Fibroblast of mammary gland (primary cell): Measurements from ENCODE around the gene C1QL2.

Experiments
- DNase-seq: peaks from one replicate; pipeline ENCODE4 v3.0.0-alpha.2; 2010; ENCODE audit warnings: low read depth
- H3K4me3 ChIP-seq: 2 replicates; pipeline ENCODE4 v1.5.1; 2011; ENCODE audit warnings: low read depth, mild to moderate bottlenecking, low read length, moderate library complexity; ENCODE audit not compliant: control insufficient read depth
- TF ChIP-seq, protein P1 (sequence below): conservative IDR thresholded peaks from 2 replicates; pipeline ENCODE4 v1.5.1; 2011; ENCODE audit warnings: low read depth, low read length, inconsistent platforms; ENCODE audit not compliant: control insufficient read depth, insufficient read depth

C1QL2 gene

DNA sequence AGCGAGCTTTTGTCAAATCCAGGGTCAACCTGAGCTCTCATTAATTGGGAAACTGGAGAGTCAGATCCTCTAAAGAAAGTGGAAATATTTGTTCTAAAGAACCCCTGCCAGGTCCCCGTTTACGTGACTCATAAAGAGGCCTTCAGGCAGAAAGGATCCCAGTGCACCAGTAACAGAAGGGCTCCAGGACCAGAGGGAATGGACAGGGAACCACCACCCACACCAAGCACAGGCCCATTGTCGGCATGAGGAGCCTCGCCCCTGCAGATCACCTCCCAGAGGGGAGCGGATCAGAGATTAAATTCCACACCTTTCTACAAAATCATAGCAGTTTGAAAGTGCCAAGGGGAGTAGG lies 16.4 kb upstream of the C1QL2 start:
- H3K4me3 ChIP-seq: no peak overlapping the region
- TF ChIP-seq, protein P1, sequence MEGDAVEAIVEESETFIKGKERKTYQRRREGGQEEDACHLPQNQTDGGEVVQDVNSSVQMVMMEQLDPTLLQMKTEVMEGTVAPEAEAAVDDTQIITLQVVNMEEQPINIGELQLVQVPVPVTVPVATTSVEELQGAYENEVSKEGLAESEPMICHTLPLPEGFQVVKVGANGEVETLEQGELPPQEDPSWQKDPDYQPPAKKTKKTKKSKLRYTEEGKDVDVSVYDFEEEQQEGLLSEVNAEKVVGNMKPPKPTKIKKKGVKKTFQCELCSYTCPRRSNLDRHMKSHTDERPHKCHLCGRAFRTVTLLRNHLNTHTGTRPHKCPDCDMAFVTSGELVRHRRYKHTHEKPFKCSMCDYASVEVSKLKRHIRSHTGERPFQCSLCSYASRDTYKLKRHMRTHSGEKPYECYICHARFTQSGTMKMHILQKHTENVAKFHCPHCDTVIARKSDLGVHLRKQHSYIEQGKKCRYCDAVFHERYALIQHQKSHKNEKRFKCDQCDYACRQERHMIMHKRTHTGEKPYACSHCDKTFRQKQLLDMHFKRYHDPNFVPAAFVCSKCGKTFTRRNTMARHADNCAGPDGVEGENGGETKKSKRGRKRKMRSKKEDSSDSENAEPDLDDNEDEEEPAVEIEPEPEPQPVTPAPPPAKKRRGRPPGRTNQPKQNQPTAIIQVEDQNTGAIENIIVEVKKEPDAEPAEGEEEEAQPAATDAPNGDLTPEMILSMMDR: no peak
- DNase-seq: no peak

DNA sequence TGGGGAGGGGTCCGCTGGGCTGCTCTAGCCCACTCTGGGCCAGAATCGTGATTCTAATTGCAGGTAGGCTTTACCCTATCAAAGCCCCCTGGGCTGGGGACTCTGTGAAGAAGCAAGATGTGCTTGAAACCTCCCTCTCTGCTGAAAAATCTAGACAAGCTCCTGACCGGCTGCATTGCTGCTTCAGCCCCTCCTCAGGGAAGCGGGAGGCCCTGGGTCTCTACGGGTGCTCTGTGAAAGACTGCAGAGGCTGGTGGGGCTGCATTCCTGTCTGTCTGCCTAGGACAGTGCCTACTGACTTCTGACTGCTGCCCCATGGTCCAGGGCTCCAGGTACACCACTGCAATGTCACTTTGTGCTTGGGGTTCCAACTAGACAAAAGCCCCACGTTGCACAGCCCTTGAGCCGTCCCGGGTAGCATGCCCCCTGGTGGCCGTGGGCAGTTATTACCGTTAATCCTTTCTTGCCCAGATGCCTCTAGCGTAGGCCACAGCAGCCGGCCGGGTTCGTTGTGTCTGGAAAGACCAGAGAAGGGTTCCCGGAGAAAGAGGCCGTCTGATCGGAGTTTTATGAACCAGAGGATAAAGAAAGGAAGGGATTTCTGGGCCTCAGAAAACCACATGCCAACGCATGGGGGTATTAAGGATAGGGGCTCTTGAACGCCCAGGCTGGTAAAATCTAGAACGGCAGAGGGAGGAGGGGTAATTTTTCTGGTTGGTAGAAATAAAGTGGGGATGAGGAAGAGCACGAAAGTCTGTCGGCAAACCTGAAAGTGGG lies 15.9 kb upstream of the C1QL2 start:
- peak; percentile 39 for DNase-seq
- H3K4me3 ChIP-seq: no peak overlapping the region
- TF ChIP-seq, protein P1: peak; percentile 76

DNA sequence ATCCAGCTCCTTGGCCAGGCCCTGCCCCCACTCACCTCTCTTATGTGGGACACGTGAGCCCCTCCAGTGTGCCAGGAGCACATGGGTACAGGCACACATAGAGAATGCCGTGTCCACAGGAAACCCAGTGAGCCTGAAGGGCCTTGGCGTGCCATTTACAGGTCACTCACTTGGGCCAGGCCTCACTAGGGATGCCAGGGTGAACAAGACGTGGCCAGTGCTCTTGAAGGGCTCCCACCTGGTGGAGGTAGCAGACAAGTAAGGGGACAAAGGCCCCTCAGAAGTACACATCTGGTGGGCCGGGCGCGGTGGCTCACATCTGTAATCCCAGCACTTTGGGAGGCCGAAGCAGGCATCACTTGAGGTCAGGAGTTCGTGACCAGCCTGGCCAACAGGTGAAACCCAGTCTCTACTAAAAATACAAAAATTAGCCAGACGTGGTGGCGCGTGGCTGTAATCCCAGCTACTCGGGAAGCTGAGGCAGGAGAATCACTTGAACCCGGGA lies 15.1 kb upstream of the C1QL2 start:
- TF ChIP-seq, protein P1: no peak
- DNase-seq: no peak
- H3K4me3 ChIP-seq: no peak overlapping the region

DNA sequence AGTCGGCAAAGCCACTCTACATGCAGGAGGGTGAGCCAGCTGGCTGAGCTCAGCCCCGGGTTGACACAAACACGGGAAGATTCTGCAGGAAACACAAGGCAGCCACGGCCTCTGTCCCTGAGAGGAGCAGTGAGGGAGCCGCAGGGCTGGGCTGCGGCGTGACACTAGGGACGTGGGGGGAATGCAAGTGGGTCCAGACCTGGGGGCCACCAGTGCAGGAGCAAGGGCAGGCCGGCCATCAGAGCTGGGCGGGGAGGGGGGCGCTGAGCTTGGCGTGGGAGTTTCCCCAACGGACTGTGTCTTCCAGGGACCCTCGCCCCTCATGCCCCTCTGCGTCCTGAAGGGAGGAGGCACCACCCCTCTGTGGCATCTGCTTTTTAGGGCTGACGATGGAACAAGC lies 12.0 kb upstream of the C1QL2 start:
- H3K4me3 ChIP-seq: no peak overlapping the region
- TF ChIP-seq, protein P1: no peak
- no peak for DNase-seq

DNA sequence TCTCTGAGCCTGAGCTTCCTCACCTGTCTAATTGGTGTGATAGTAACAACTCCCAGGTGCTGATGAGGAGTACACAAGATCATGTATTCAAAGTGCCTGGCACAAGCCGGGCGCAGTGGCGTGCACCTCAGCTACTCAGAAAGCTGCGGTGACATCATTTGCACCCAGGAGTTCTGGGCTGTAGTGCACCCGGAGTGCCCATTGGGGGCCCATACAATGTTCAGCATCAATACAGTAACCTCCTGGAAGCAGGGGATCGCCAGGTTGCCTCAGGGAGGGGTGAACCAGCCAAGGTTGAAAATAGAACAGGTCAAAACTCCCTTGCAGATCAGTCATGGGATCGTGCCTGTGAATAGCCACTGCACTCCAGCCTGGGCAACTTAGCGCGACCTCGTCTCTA lies 11.2 kb upstream of the C1QL2 start:
- no peak overlapping the region for H3K4me3 ChIP-seq
- TF ChIP-seq, protein P1: no peak
- DNase-seq: no peak

DNA sequence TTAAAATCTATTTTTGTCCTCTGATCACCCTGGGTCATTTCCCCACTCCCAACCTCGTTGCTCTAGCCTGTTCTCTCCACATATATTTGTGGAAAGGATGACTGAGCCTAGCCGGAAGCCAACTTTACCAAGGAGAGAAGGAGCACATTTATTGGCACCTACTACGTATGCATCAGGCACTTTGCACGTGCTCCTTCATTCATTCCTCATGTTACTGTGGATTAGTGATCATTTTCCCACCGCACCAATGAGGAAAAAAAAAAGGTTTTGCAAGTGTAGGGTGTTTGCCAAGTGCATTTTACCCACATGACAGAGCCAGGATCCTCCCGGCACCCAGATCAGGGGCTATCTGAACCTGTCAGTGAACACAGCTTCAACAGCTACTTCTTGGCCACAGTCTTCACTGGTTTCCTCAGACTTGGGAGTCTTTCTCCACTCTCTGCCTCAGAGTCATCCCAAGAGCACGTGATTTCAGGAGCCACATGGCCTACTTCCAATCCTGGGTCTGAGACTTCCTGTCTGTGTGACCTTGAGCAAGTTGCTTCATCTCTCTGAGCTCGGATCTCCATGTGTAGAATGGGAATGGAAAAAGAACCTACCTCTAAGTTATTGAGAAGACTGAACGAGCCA lies 1.9 kb upstream of the C1QL2 start:
- no peak overlapping the region for H3K4me3 ChIP-seq
- peak; percentile 18 for DNase-seq
- TF ChIP-seq, protein P1: no peak
